Thymus (tissue), 11 donors: Measurements from ENCODE around the gene SSR3. TPM values are rescaled to one million over a fixed set of nuclear protein-coding genes. Genes with fewer than 3 reads are reported as not detected.

Experiments used
- DNase-seq, 9 donors: peaks; one replicate each; pipeline ENCODE4 v3.0.0-alpha.2; 2013; ENCODE audit warnings: low spot score in 9 of 9, low read depth in 6 of 9, missing footprints in 1 of 9
- H3K27ac ChIP-seq, 2 donors: one replicate each; pipeline ENCODE4 v1.5.1; 2013; ENCODE audit warnings: control low read depth in 1 of 2, low read depth in 1 of 2, low read length in 1 of 2, mild to moderate bottlenecking in 1 of 2, moderate library complexity in 1 of 2
- H3K27me3 ChIP-seq, 2 donors: one replicate each; pipeline ENCODE4 v1.5.1; 2013; ENCODE audit warnings: low read length in 1 of 2; ENCODE audit not compliant: control insufficient read depth in 2 of 2, insufficient read depth in 1 of 2
- H3K36me3 ChIP-seq, 2 donors: one replicate each; pipeline ENCODE4 v1.5.1; 2013; ENCODE audit warnings: low read length in 1 of 2, mild to moderate bottlenecking in 1 of 2, moderate library complexity in 1 of 2; ENCODE audit not compliant: control insufficient read depth in 2 of 2, insufficient read depth in 2 of 2
- H3K4me1 ChIP-seq, 2 donors: one replicate each; pipeline ENCODE4 v1.5.1; 2013; ENCODE audit warnings: low read length in 2 of 2; ENCODE audit not compliant: control insufficient read depth in 2 of 2, insufficient read depth in 2 of 2
- H3K4me3 ChIP-seq, 2 donors: one replicate each; pipeline ENCODE4 v1.5.1; 2013; ENCODE audit warnings: low read length in 2 of 2, control low read depth in 1 of 2, mild to moderate bottlenecking in 1 of 2
- H3K9me3 ChIP-seq, 2 donors: one replicate each; pipeline ENCODE4 v1.5.1; 2013; ENCODE audit warnings: low read length in 1 of 2, mild to moderate bottlenecking in 1 of 2; ENCODE audit not compliant: control insufficient read depth in 2 of 2, insufficient read depth in 1 of 2
- WGBS: extraction: QIAGEN DNeasy Blood & Tissue Kit; methylation state at CpG from one replicate; pipeline ENCODE4 v1.1.7; 2013; 5-methylcytosine and 5-hydroxymethylcytosine counted together
- polyA plus RNA-seq: library from polyadenylated mRNA; stranded (reverse); fragments of 200-250 nt; gene quantifications from one replicate; pipeline ENCODE4 v1.2.3, GENCODE V29; 2013
- total RNA-seq: library from RNA; stranded (reverse); fragments of 120-200 nt; gene quantifications from one replicate; pipeline ENCODE4 v1.2.4, GENCODE V29; 2013
- donor health status: healthy.

SSR3 gene
- total and polyA plus RNA-seq, 2 donors, result 79.1 to 83.6 TPM

GRCh38 chr3:156493887-156494286 lies 61.0 kb downstream of the SSR3 start:
- 93% methylated on average over 3 of the region's 3 CpGs for WGBS

GRCh38 chr3:156492801-156493261 lies 62.1 kb downstream of the SSR3 start:
- H3K27ac ChIP-seq, result no peak overlapping the region
- H3K27me3 ChIP-seq, result no peaks in the 10 kb centered on the region
- 94% methylated on average over 3 of the region's 3 CpGs for WGBS
- H3K4me3 ChIP-seq, result no peak overlapping the region
- no peaks in the 10 kb centered on the region for H3K4me1 ChIP-seq
- DNase-seq, result no peak
- H3K9me3 ChIP-seq, result no peaks in the 10 kb centered on the region
- no peaks in the 10 kb centered on the region for H3K36me3 ChIP-seq

More at GRCh38 chr3:156493887-156494286, 61.0 kb downstream of the SSR3 start:
- Histone ChIP-seq H3K9me3 (no peaks in the 10 kb centered on the region), H3K27ac (no peak overlapping the region), H3K4me1 (no peaks in the 10 kb centered on the region), H3K4me3 (no peak overlapping the region), H3K36me3 (no peaks in the 10 kb centered on the region), H3K27me3 (no peaks in the 10 kb centered on the region)
- no peak for DNase-seq

- 67% methylated on average over 3 of the region's 3 CpGs for WGBS
- Histone ChIP-seq H3K36me3 (no peaks in the 10 kb centered on the region), H3K4me3 (no peak overlapping the region), H3K4me1 (no peaks in the 10 kb centered on the region), H3K9me3 (no peaks in the 10 kb centered on the region), H3K27ac (no peak overlapping the region), H3K27me3 (no peaks in the 10 kb centered on the region)
- no peak for DNase-seq
Measured at GRCh38 chr3:156491192-156491591, 63.7 kb downstream of the SSR3 start.

Other genes starting within 250 kb of the SSR3 start
- gene TIPARP, start 119.5 kb upstream of the SSR3 start, total RNA-seq, result 14.3 TPM
- 30.3 TPM for gene TIPARP, start 119.5 kb upstream of the SSR3 start, polyA plus RNA-seq